Smooth muscle cell (in vitro differentiated cells): ENCODE results near the gene CSNK2A3. TPM values are rescaled to one million over a fixed set of nuclear protein-coding genes. Genes with fewer than 3 reads are reported as not detected.

Experiments used
- DNase-seq: peaks from one replicate; lab custom pipeline; 2025; ENCODE audit not compliant: unreplicated experiment; lab: John Stamatoyannopoulos, UW
- H2AFZ ChIP-seq: fragments of 200-600 bp; sonication (generic); 2 replicates; pipeline ENCODE4 v1.6.0; 2016; ENCODE audit warnings: antibody characterized with exemption, low read depth, mild to moderate bottlenecking
- H3F3A ChIP-seq: fragments of 200-600 bp; sonication (generic); 2 replicates; pipeline ENCODE4 v1.6.0; 2017; ENCODE audit warnings: antibody characterized with exemption, low read depth
- H3K27ac ChIP-seq: fragments of 200-600 bp; sonication (generic); 2 replicates; pipeline ENCODE4 v1.5.1; 2016; ENCODE audit warnings: low read depth, mild to moderate bottlenecking
- H3K27me3 ChIP-seq: fragments of 200-600 bp; sonication (generic); 2 replicates; pipeline ENCODE4 v1.6.1; 2016; ENCODE audit warnings: low read depth, mild to moderate bottlenecking
- H3K36me3 ChIP-seq: fragments of 200-600 bp; sonication (generic); 2 replicates; pipeline ENCODE4 v1.5.1; 2016; ENCODE audit warnings: low read depth
- H3K4me1 ChIP-seq: fragments of 200-600 bp; sonication (generic); 2 replicates; pipeline ENCODE4 v1.5.1; 2016; ENCODE audit warnings: low read depth
- H3K4me2 ChIP-seq: fragments of 200-600 bp; sonication (generic); 2 replicates; pipeline ENCODE4 v1.6.0; 2016; ENCODE audit warnings: mild to moderate bottlenecking
- H3K4me3 ChIP-seq: fragments of 200-600 bp; sonication (generic); 2 replicates; pipeline ENCODE4 v1.5.1; 2016; ENCODE audit warnings: mild to moderate bottlenecking
- H3K79me2 ChIP-seq: fragments of 200-600 bp; sonication (generic); 2 replicates; pipeline ENCODE4 v1.6.0; 2016; ENCODE audit warnings: low read depth, mild to moderate bottlenecking
- H3K9ac ChIP-seq: fragments of 200-600 bp; sonication (generic); 2 replicates; pipeline ENCODE4 v1.6.0; 2016; ENCODE audit warnings: low read depth
- H3K9me3 ChIP-seq: fragments of 200-600 bp; sonication (generic); replicated peaks from 2 replicates; pipeline ENCODE4 v1.5.1; 2016; ENCODE audit warnings: low read depth
- H4K20me1 ChIP-seq: fragments of 200-600 bp; sonication (generic); 2 replicates; pipeline ENCODE4 v1.6.0; 2016; ENCODE audit warnings: low read depth
- CTCF ChIP-seq: fragments of 200-600 bp; sonication (generic); IDR thresholded peaks from 2 replicates; pipeline ENCODE4 v1.5.1; 2017; ENCODE audit warnings: borderline replicate concordance, mild to moderate bottlenecking, antibody characterized with exemption; ENCODE audit not compliant: insufficient read depth, poor library complexity, severe bottlenecking
- WGBS: methylation state at CpG from one replicate; pipeline ENCODE4 v1.1.7; 2016; ENCODE audit warnings: low lambda C conversion rate; 5-methylcytosine and 5-hydroxymethylcytosine counted together
- polyA plus RNA-seq: library from polyadenylated mRNA; unstranded; fragments of >200 nt; fragmentation: Nextera tagmentation; extraction: Ambion mirVana; gene quantifications from 2 replicates; pipeline ENCODE4 v1.2.1, GENCODE V29; 2016
- total RNA-seq: library from RNA; depleted of rRNA; stranded (reverse); fragments of >200 nt; gene quantifications from 2 replicates; pipeline ENCODE4 v1.2.3, GENCODE V29; 2014

CSNK2A3 gene
- total and polyA plus RNA-seq, 2 experiments from 2014 or later: 1.0 to 1.1 TPM

GRCh38 chr11:11345099-11345498 lies 8.0 kb downstream of the CSNK2A3 start:
- Histone ChIP-seq H3K27ac (no peak overlapping the region), H3K27me3 (no peaks in the 10 kb centered on the region), H3K4me2 (no peak overlapping the region), H3K36me3 (no peaks in the 10 kb centered on the region), H3K9me3 (no peaks in the 10 kb centered on the region), H3K4me1 (peaks cover 12% of the 10 kb centered on the region), H3K9ac (no peak overlapping the region), H2AFZ (no peak overlapping the region), H4K20me1 (no peaks in the 10 kb centered on the region), H3K4me3 (no peak overlapping the region), H3F3A (no peaks in the 10 kb centered on the region), H3K79me2 (no peaks in the 10 kb centered on the region)
- DNase-seq: no peak
- WGBS: 100% methylated on average over 1 of the region's 1 CpG
- no peak for TF ChIP-seq CTCF

- no peaks in the 10 kb centered on the region for H3K27me3 ChIP-seq
- H3K27ac ChIP-seq: no peak overlapping the region
- H3K9ac ChIP-seq: no peak overlapping the region
- no peaks in the 10 kb centered on the region for H3K9me3 ChIP-seq
- no peak for DNase-seq
- H3K79me2 ChIP-seq: no peaks in the 10 kb centered on the region
- H2AFZ ChIP-seq: no peak overlapping the region
- 77% methylated on average over 3 of the region's 3 CpGs for WGBS
- no peak for TF ChIP-seq CTCF
- no peak overlapping the region for H3K4me3 ChIP-seq
- peaks cover 5% of the 10 kb centered on the region for H3K4me1 ChIP-seq
- no peak overlapping the region for H3K4me2 ChIP-seq
- no peaks in the 10 kb centered on the region for H3K36me3 ChIP-seq
- no peaks in the 10 kb centered on the region for H3F3A ChIP-seq
- no peaks in the 10 kb centered on the region for H4K20me1 ChIP-seq
Measured at GRCh38 chr11:11344045-11344444, 9.0 kb downstream of the CSNK2A3 start.

GRCh38 chr11:11338304-11338703 lies 14.7 kb downstream of the CSNK2A3 start:
- no peaks in the 10 kb centered on the region for H3F3A ChIP-seq
- H3K36me3 ChIP-seq: no peaks in the 10 kb centered on the region
- H3K27me3 ChIP-seq: no peaks in the 10 kb centered on the region
- no peaks in the 10 kb centered on the region for H3K4me1 ChIP-seq
- 90% methylated on average over 1 of the region's 1 CpG for WGBS
- DNase-seq: no peak
- no peak for TF ChIP-seq CTCF
- H3K4me3 ChIP-seq: no peak overlapping the region
- H3K9ac ChIP-seq: no peak overlapping the region
- H3K9me3 ChIP-seq: no peaks in the 10 kb centered on the region
- no peak overlapping the region for H2AFZ ChIP-seq
- H3K27ac ChIP-seq: no peak overlapping the region
- H4K20me1 ChIP-seq: no peaks in the 10 kb centered on the region
- no peak overlapping the region for H3K4me2 ChIP-seq
- H3K79me2 ChIP-seq: no peaks in the 10 kb centered on the region

GRCh38 chr11:11336664-11337063 lies 16.4 kb downstream of the CSNK2A3 start:
- H3K4me2 ChIP-seq: no peak overlapping the region
- H3K9ac ChIP-seq: no peak overlapping the region
- no peaks in the 10 kb centered on the region for H4K20me1 ChIP-seq
- H3K4me3 ChIP-seq: no peak overlapping the region
- no peaks in the 10 kb centered on the region for H3K9me3 ChIP-seq
- no peaks in the 10 kb centered on the region for H3K79me2 ChIP-seq
- H3K36me3 ChIP-seq: no peaks in the 10 kb centered on the region
- no peaks in the 10 kb centered on the region for H3F3A ChIP-seq
- no peaks in the 10 kb centered on the region for H3K27me3 ChIP-seq
- 75% methylated on average over 4 of the region's 4 CpGs for WGBS
- TF ChIP-seq CTCF: no peak
- no peak overlapping the region for H3K27ac ChIP-seq
- no peak for DNase-seq
- no peak overlapping the region for H2AFZ ChIP-seq
- no peaks in the 10 kb centered on the region for H3K4me1 ChIP-seq
